AG04450 (cell line): Measurements from ENCODE around the gene CYFIP1. TPM values are rescaled to one million over a fixed set of nuclear protein-coding genes. Genes with fewer than 3 reads are reported as not detected.

Source experiments
- CTCF ChIA-PET: fragments of 300-600, 350-600 bp; formaldehyde crosslinking; extraction: SDS; loops from one replicate; lab custom pipeline; 2022; ENCODE audit warnings: antibody characterized with exemption, inconsistent platforms; lab: Charles Lee
- POLR2A ChIA-PET: fragments of 350-600 bp; formaldehyde crosslinking; extraction: SDS; loops from one replicate; lab custom pipeline; 2021; ENCODE audit warnings: antibody characterized with exemption, inconsistent platforms; lab: Yijun Ruan, JAX
- DNase-seq: peaks from one replicate; pipeline ENCODE4 v3.0.0-alpha.2; 2011; ENCODE audit warnings: low read depth, low spot score
- H3K27ac ChIP-seq: one replicate; pipeline ENCODE4 v1.5.1; 2012; ENCODE audit warnings: low read depth, low read length, control low read depth
- H3K27me3 ChIP-seq: one replicate; pipeline ENCODE4 v1.6.0; 2012; ENCODE audit warnings: low read length; ENCODE audit not compliant: control insufficient read depth, insufficient read depth
- H3K4me3 ChIP-seq: 2 replicates; pipeline ENCODE4 v1.5.1; 2011; ENCODE audit warnings: mild to moderate bottlenecking, low read depth, low read length, control low read depth
- H3K9me3 ChIP-seq: 2 replicates; pipeline ENCODE4 v1.5.1; 2012; ENCODE audit warnings: low read length; ENCODE audit not compliant: control insufficient read depth, insufficient read depth
- CTCF ChIP-seq: IDR thresholded peaks from 2 replicates; pipeline ENCODE4 v1.5.1; 2011; ENCODE audit warnings: low read depth, low read length, control low read depth, inconsistent platforms
- polyA plus RNA-seq: library from polyadenylated mRNA; depleted of rRNA; stranded (reverse); fragments of >200 nt; gene quantifications from 2 replicates; pipeline ENCODE4 v1.2.3, GENCODE V29; 2011

CYFIP1 gene
- polyA plus RNA-seq, 1 experiment = 70.9 TPM

- H3K27me3 ChIP-seq = no peaks in the 10 kb centered on the region
- TF ChIP-seq CTCF = no peak
- H3K4me3 ChIP-seq = no peak overlapping the region
- DNase-seq = no peak
- CTCF ChIA-PET = no interaction called here
- no peaks in the 10 kb centered on the region; the same call in 1 of the 2 replicates for H3K9me3 ChIP-seq
- no peak overlapping the region for H3K27ac ChIP-seq
- POLR2A ChIA-PET = no interaction called here
These were observed 87.8 kb downstream of the CYFIP1 start for GRCh38 chr15:22892333-22892732.

- ChIA-PET CTCF (no interaction called here), POLR2A (no interaction called here)
- no peak for TF ChIP-seq CTCF
- no peak for DNase-seq
- Histone ChIP-seq H3K4me3 (no peak overlapping the region), H3K27me3 (no peaks in the 10 kb centered on the region), H3K27ac (no peak overlapping the region), H3K9me3 (no peaks in the 10 kb centered on the region; the same call in 1 of the 2 replicates)
These were observed 88.5 kb downstream of the CYFIP1 start for GRCh38 chr15:22891426-22892210.

DNA sequence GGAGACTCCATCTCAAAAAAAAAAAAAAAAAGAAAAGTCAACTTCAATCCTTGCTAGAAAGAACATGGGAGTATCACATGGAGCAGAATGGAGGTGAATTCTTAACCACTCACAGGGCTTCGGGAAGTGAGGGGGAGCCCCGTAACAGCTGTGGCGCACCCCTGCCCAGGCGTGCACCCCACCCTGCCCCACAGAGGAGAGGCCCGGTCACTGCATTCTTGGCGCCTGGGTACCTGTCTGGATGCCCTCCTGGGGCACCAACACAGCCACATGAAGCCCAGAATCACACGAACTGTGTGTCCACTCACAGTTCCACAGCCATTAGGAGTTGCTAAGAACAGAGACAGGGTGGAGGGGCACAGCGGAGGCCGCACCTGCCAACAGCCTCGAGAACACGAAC, 89.9 kb downstream of the CYFIP1 start:
- Histone ChIP-seq H3K27me3 (no peaks in the 10 kb centered on the region), H3K4me3 (no peak overlapping the region), H3K27ac (no peak overlapping the region), H3K9me3 (no peaks in the 10 kb centered on the region; the same call in 1 of the 2 replicates)
- no peak for TF ChIP-seq CTCF
- ChIA-PET POLR2A (interaction anchor here (0.7 kb wide), 1 partner anchor 52 kb away, joined by 7 read pairs; no protein-coding TSS in a partner anchor), CTCF (no interaction called here)
- DNase-seq = no peak

- H3K4me3 ChIP-seq = no peak overlapping the region
- DNase-seq = no peak
- ChIA-PET CTCF (no interaction called here), POLR2A (interaction anchor here (0.7 to 0.8 kb wide), 2 partner anchors 51 kb away, joined by 3 to 7 read pairs; partner anchors contain the start of gene NIPA2)
- H3K9me3 ChIP-seq = no peaks in the 10 kb centered on the region; the same call in 1 of the 2 replicates
- no peak overlapping the region for H3K27ac ChIP-seq
- TF ChIP-seq CTCF = no peak
- no peaks in the 10 kb centered on the region for H3K27me3 ChIP-seq
These were observed 90.9 kb downstream of the CYFIP1 start for GRCh38 chr15:22889146-22889818.
